Endothelial cell of umbilical vein (primary cell): Measurements from ENCODE around the gene CAMLG. TPM values are rescaled to one million over a fixed set of nuclear protein-coding genes. Genes with fewer than 3 reads are reported as not detected.

Source experiments
- BruUV-seq: library from RNA; stranded (reverse); fragments of 400-500 nt; replicated peaks from 2 replicates; lab custom pipeline; 2021; lab: Mats Ljungman, UMichigan
- CTCF ChIA-PET: fragments of 300-600, 350-600 bp; sonication (Branson Sonifier 250); formaldehyde crosslinking; loops from one replicate; lab custom pipeline; 2021; ENCODE audit warnings: antibody characterized with exemption, inconsistent platforms; lab: Charles Lee
- POLR2A ChIA-PET: fragments of 300-600, 350-600 bp; sonication (Branson Sonifier 250); formaldehyde crosslinking; loops from one replicate; lab custom pipeline; 2021; ENCODE audit warnings: antibody characterized with exemption, inconsistent platforms; lab: Charles Lee
- DNase-seq: peaks from one replicate; pipeline ENCODE4 v3.0.0-alpha.2; 2011; ENCODE audit warnings: low read depth, low spot score
- FAIRE-seq: peaks from 2 replicates; lab custom pipeline; 2011; peaks lifted over from hg19 to GRCh38; lab: Jason Lieb, UNC
- H2AFZ ChIP-seq: 2 replicates; pipeline ENCODE4 v1.6.0; 2012; ENCODE audit warnings: low read depth, low read length, control low read depth, inconsistent platforms
- H3K27ac ChIP-seq: 2 replicates; pipeline ENCODE4 v1.5.1; 2011; ENCODE audit warnings: low read depth, mild to moderate bottlenecking, control low read depth, low read length, moderate library complexity; ENCODE audit not compliant: insufficient read depth
- H3K27me3 ChIP-seq, 2 experiments: 2 replicates each; pipeline versions ENCODE4 v1.6.0 to v1.6.1; 2011; ENCODE audit warnings: low read length in 2 of 2, mixed read lengths in 1 of 2; ENCODE audit not compliant: control insufficient read depth in 2 of 2, insufficient read depth in 2 of 2
- H3K36me3 ChIP-seq, 2 experiments: 2 replicates in 1 of 2; 3 replicates in 1 of 2; pipeline ENCODE4 v1.5.1; 2011; ENCODE audit warnings: low read length in 2 of 2, mild to moderate bottlenecking in 1 of 2, moderate library complexity in 1 of 2; ENCODE audit not compliant: control insufficient read depth in 2 of 2, insufficient read depth in 2 of 2; ENCODE audit errors: extremely low read depth in 1 of 2
- H3K4me1 ChIP-seq: 3 replicates; pipeline ENCODE4 v1.5.1; 2011; ENCODE audit warnings: mild to moderate bottlenecking, low read length; ENCODE audit not compliant: control insufficient read depth, insufficient read depth; ENCODE audit errors: extremely low read depth
- H3K4me2 ChIP-seq: 2 replicates; pipeline ENCODE4 v1.6.1; 2011; ENCODE audit warnings: low read length, control low read depth, mixed read lengths; ENCODE audit not compliant: insufficient read depth
- H3K4me3 ChIP-seq, 3 experiments: fragments of 200-600 bp in 1 of 3; sonication (generic), shearing (Covaris generic) in 1 of 3; replicated peaks in 1 of 3; 2 replicates each; pipeline ENCODE4 v1.5.1; 2011 to 2016; ENCODE audit warnings: control low read depth in 3 of 3, low read length in 3 of 3, mild to moderate bottlenecking in 2 of 3, inconsistent platforms in 1 of 3, low read depth in 1 of 3, moderate library complexity in 1 of 3; ENCODE audit not compliant: insufficient read depth in 1 of 3
- H3K79me2 ChIP-seq: 2 replicates; pipeline ENCODE4 v1.6.0; 2012; ENCODE audit warnings: low read length, inconsistent platforms; ENCODE audit not compliant: control insufficient read depth, insufficient read depth
- H3K9ac ChIP-seq: replicated peaks from 2 replicates; pipeline ENCODE3; 2011; ENCODE audit warnings: low read length, control low read depth; ENCODE audit not compliant: insufficient read depth; ENCODE audit errors: extremely low read depth
- H3K9me1 ChIP-seq: replicated peaks from 3 replicates; pipeline ENCODE4 v1.6.0; 2011; ENCODE audit warnings: mild to moderate bottlenecking, low read length; ENCODE audit not compliant: control insufficient read depth, insufficient read depth; ENCODE audit errors: extremely low read depth
- H3K9me3 ChIP-seq: replicated peaks from 2 replicates; pipeline ENCODE4 v1.5.1; 2012; ENCODE audit warnings: low read length, inconsistent platforms; ENCODE audit not compliant: control insufficient read depth, insufficient read depth
- H4K20me1 ChIP-seq: replicated peaks from 2 replicates; pipeline ENCODE3; 2011; ENCODE audit warnings: mild to moderate bottlenecking, low read length; ENCODE audit not compliant: control insufficient read depth, insufficient read depth; ENCODE audit errors: extremely low read depth
- EZH2 ChIP-seq: IDR thresholded peaks from 2 replicates; pipeline ENCODE4 v1.6.1; 2012; ENCODE audit warnings: borderline replicate concordance, low read depth, mild to moderate bottlenecking, moderate library complexity, low read length, inconsistent platforms; ENCODE audit not compliant: severe bottlenecking
- FOS ChIP-seq: IDR thresholded peaks from 2 replicates; pipeline ENCODE4 v1.6.1; 2011; ENCODE audit warnings: mild to moderate bottlenecking, low read length, moderate library complexity, borderline replicate concordance; ENCODE audit not compliant: insufficient read depth
- GATA2 ChIP-seq: IDR thresholded peaks from 2 replicates; pipeline ENCODE4 v1.7.0; 2011; ENCODE audit warnings: low read depth, mild to moderate bottlenecking, moderate library complexity, mixed read lengths, low read length; ENCODE audit not compliant: insufficient read length, insufficient read depth
- JUN ChIP-seq: IDR thresholded peaks from 2 replicates; pipeline ENCODE4 v1.6.1; 2011; ENCODE audit warnings: borderline replicate concordance, low read depth; ENCODE audit not compliant: insufficient read length, insufficient read depth
- MYC ChIP-seq: IDR thresholded peaks from one replicate; pipeline ENCODE4 v1.6.1; 2011; ENCODE audit warnings: mild to moderate bottlenecking, low read depth, low read length
- POLR2A ChIP-seq: IDR thresholded peaks from 2 replicates; pipeline ENCODE4 v1.6.1; 2012; ENCODE audit warnings: low read depth, mild to moderate bottlenecking, control low read depth, low read length
- POLR2AphosphoS5 ChIP-seq: IDR thresholded peaks from 2 replicates; pipeline ENCODE4 v1.6.1; 2012; ENCODE audit warnings: low read depth, mild to moderate bottlenecking, control low read depth, low read length, moderate library complexity; ENCODE audit not compliant: insufficient read depth
- dilution Hi-C: fragments of 300-500 bp; cut with MboI; formaldehyde crosslinking; loops from one replicate; pipeline ENCODE4 v1.15.0; 2019; ENCODE audit warnings: low sequenced_read_pairs; ENCODE audit not compliant: extremely low pct_ligation_motif_present
- intact Hi-C: fragments of 100-400 bp; cut with micrococcal nuclease; formaldehyde crosslinking; loops from one replicate; pipeline ENCODE4 v1.10.0; 2022
- polyA plus RNA-seq, 4 experiments: library from polyadenylated mRNA; depleted of rRNA in 3 of 4; stranded (reverse) in 3 of 4; unstranded in 1 of 4; fragments of >200 nt; gene quantifications; 2 replicates each; pipeline versions ENCODE4 v1.2.1 to v1.2.3, GENCODE V29; 2011 to 2012; ENCODE audit warnings: missing spikeins in 1 of 4
- total RNA-seq: library from RNA; stranded (reverse); gene quantifications from 2 replicates; pipeline ENCODE4 v1.2.3, GENCODE V29; 2021
- TF ChIP-seq, protein P1 (sequence below): IDR thresholded peaks from 2 replicates; pipeline ENCODE4 v1.6.1; 2011; ENCODE audit not compliant: insufficient read depth, insufficient read length
- TF ChIP-seq, protein P2 (sequence below), 2 donors: IDR thresholded peaks; 1 replicate in 1 of 2; 2 replicates in 1 of 2; pipeline ENCODE4 v1.5.1; 2011; ENCODE audit warnings: low read length in 2 of 2, mild to moderate bottlenecking in 2 of 2, moderate library complexity in 2 of 2, control low read depth in 1 of 2, inconsistent platforms in 1 of 2, low read depth in 1 of 2; ENCODE audit not compliant: insufficient read depth in 1 of 2; ENCODE audit errors: extremely low read depth in 1 of 2

Gene CAMLG
- total and polyA plus RNA-seq, 2 donors (not counting 3 experiments of a cell fraction or from before 2014, with no cell fraction given): 14.7 to 33.3 TPM

DNA sequence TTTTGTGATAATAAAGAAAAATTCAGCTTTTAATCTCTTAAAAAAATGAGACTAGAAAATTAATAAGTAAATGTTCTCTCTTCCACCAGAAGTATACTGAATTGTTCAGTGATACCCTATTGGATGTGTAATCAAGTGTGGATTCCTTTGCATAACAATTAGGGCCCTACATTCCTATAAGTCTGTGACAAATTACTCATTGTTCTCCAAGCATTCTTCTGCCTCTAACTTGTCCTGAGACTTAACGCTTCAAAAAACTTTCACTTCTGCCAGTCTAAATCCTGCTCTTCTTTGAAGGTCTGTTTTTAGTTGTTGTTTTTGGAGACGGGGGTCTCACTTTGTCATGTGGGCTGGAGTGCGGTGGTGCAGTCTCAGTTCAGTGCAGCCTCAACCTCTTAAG lies 11.1 kb downstream of the CAMLG start:
- Histone ChIP-seq H4K20me1 (no peaks in the 10 kb centered on the region), H3K36me3 (peaks cover 0 to 5% of the 10 kb centered on the region in 2 experiments), H3K9me3 (no peaks in the 10 kb centered on the region), H3K4me3 (no peak overlapping the region), H3K9ac (no peak overlapping the region), H3K4me1 (no peaks in the 10 kb centered on the region), H3K27me3 (no peaks in the 10 kb centered on the region), H3K9me1 (no peaks in the 10 kb centered on the region), H3K79me2 (no peaks in the 10 kb centered on the region), H3K4me2 (no peak overlapping the region), H2AFZ (no peak overlapping the region), H3K27ac (no peak overlapping the region)
- no peak for DNase-seq
- FAIRE-seq: no peak
- ChIA-PET CTCF (interaction anchor here (1.0 kb wide), 1 partner anchor 11 kb away, joined by 4 read pairs; the partner anchor contains the start of gene CAMLG), POLR2A (no interaction called here)
- dilution Hi-C loops (no loop called here), intact Hi-C loops (no loop called here)
- TF ChIP-seq FOS (no peak), JUN (no peak), POLR2AphosphoS5 (no peak), POLR2A (no peak), GATA2 (no peak), EZH2 (no peak), MYC (no peak)
- TF ChIP-seq, protein P1, sequence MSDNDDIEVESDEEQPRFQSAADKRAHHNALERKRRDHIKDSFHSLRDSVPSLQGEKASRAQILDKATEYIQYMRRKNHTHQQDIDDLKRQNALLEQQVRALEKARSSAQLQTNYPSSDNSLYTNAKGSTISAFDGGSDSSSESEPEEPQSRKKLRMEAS: no peak
- TF ChIP-seq, protein P2, sequence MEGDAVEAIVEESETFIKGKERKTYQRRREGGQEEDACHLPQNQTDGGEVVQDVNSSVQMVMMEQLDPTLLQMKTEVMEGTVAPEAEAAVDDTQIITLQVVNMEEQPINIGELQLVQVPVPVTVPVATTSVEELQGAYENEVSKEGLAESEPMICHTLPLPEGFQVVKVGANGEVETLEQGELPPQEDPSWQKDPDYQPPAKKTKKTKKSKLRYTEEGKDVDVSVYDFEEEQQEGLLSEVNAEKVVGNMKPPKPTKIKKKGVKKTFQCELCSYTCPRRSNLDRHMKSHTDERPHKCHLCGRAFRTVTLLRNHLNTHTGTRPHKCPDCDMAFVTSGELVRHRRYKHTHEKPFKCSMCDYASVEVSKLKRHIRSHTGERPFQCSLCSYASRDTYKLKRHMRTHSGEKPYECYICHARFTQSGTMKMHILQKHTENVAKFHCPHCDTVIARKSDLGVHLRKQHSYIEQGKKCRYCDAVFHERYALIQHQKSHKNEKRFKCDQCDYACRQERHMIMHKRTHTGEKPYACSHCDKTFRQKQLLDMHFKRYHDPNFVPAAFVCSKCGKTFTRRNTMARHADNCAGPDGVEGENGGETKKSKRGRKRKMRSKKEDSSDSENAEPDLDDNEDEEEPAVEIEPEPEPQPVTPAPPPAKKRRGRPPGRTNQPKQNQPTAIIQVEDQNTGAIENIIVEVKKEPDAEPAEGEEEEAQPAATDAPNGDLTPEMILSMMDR (IDR thresholded peaks at IDR 0.05; ENCODE audit: extremely low read depth in 1 of 2, insufficient read depth in 1 of 2, low read depth in 1 of 2, low read length in 2 of 2): no peak
- no TSS peak for BruUV-seq
